Ovary (tissue), 3 donors: ENCODE results near the gene EXOC2.

Experiments
- CTCF ChIP-seq, 3 donors: fragments of 450-650 bp in 2 of 3; fragments of 200-600 bp in 1 of 3; IDR thresholded peaks; one replicate each; pipeline versions ENCODE4 v1.5.1 to v1.8.0; 2016 to 2022; ENCODE audit warnings: antibody characterized with exemption in 3 of 3, mild to moderate bottlenecking in 1 of 3
- EP300 ChIP-seq: sonication (generic); formaldehyde crosslinking; IDR thresholded peaks from one replicate; pipeline ENCODE4 v1.6.1; 2017; ENCODE audit warnings: antibody characterized with exemption
- POLR2A ChIP-seq: fragments of 450-650 bp; IDR thresholded peaks from one replicate; pipeline ENCODE4 v1.6.1; 2017; ENCODE audit warnings: antibody characterized with exemption, mild to moderate bottlenecking, moderate library complexity
- donor health status: DM: no; HTN: no; CAD: no.

DNA sequence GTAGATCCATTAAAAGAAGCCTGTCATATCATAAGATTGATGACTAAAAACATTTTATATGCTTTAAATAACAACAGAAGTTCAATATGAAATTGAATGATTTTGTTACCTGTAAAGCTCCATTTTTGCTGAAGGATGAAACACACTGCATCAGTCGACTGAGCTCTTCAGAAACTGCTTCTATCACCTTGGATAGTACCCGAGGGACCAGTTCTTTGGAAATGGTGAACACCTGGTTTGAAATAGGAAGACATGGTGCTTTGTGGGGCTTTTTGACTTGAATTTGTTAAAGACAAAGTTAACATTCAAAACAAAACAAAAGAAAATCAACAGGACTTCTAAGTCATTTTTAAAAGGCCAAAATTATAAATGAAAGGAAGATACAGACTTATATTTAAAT, 195.7 kb downstream of the EXOC2 start:
- TF ChIP-seq EP300 (no peak), CTCF (IDR thresholded peaks at IDR 0.05) (no peak), POLR2A (no peak)
